Astrocyte of the cerebellum (primary cell): ENCODE results near the gene CRYBA4.

Experiments
- DNase-seq: peaks from one replicate; pipeline ENCODE4 v3.0.0-alpha.2; 2011; ENCODE audit warnings: low read depth
- H3K4me3 ChIP-seq: 2 replicates; pipeline ENCODE4 v1.5.1; 2011; ENCODE audit warnings: mild to moderate bottlenecking, low read depth, low read length, moderate library complexity
- in situ Hi-C: cut with HindIII; loops from 2 replicates; pipeline ENCODE4 v1.10.0; 2017; ENCODE audit warnings: low sequenced_read_pairs
- TF ChIP-seq, protein P1 (sequence below): IDR thresholded peaks from 2 replicates; pipeline ENCODE4 v1.5.1; 2012; ENCODE audit warnings: low read length, low read depth, moderate library complexity, mild to moderate bottlenecking; ENCODE audit errors: missing control alignments

CRYBA4 gene

DNA sequence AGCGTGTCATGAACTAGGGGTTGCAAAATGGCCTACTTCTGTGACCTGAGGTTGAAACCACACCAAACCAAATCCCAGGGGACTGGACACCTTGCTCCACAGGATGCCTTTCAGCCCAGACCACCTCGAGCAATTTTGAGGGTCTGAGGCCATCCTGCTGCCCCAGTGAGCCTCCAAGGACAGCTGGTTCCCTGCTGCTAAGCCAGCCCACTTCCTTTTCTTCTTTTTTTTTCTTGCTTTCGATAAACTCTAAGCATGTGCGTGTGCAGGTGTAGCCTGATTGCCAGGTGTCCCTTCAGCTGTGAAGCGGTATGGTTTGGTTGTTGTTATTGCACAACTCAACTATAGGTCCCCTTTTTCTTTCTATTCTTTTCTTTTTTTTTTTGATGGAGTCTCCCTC is 6.6 kb upstream of the CRYBA4 start:
- no peak for DNase-seq
- TF ChIP-seq, protein P1, sequence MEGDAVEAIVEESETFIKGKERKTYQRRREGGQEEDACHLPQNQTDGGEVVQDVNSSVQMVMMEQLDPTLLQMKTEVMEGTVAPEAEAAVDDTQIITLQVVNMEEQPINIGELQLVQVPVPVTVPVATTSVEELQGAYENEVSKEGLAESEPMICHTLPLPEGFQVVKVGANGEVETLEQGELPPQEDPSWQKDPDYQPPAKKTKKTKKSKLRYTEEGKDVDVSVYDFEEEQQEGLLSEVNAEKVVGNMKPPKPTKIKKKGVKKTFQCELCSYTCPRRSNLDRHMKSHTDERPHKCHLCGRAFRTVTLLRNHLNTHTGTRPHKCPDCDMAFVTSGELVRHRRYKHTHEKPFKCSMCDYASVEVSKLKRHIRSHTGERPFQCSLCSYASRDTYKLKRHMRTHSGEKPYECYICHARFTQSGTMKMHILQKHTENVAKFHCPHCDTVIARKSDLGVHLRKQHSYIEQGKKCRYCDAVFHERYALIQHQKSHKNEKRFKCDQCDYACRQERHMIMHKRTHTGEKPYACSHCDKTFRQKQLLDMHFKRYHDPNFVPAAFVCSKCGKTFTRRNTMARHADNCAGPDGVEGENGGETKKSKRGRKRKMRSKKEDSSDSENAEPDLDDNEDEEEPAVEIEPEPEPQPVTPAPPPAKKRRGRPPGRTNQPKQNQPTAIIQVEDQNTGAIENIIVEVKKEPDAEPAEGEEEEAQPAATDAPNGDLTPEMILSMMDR = no peak
- H3K4me3 ChIP-seq = no peak overlapping the region
- in situ Hi-C loops = no loop called here

DNA sequence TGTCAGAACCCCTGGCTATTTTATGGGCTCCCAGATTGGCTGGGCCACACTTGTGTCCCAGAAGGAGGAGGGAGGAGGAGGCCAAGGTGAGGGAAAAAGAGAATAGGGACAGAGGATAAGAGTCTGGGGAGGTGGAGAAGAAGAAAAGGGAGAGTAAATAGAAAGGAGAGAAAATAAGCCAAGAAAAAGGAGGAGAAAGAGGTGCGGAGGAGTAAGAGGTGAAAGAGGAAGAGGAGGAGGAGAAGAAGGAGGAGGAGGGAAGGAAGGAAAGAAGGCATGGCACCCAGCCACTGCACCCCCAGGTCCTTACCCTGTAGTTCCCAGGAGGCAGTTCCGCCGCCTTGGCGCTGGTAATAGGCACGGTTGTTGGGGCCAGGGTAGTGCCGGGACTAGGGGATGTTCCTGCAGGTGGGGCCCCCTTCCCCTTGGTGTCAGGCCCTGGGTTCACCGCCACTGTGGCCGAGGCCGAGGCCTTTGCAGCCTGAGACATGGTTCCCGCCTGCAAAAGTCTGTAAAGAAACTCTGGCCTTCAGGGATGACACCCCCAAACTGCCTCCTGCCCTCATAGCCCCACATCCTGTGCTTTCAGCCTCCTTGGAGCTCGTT is 5.8 kb upstream of the CRYBA4 start:
- H3K4me3 ChIP-seq = no peak overlapping the region
- in situ Hi-C loops = no loop called here
- TF ChIP-seq, protein P1 = no peak
- DNase-seq = no peak

- in situ Hi-C loops = no loop called here
- TF ChIP-seq, protein P1 = no peak
- H3K4me3 ChIP-seq = no peak overlapping the region
- no peak for DNase-seq
Observed at GRCh38 chr22:26616650-26617049, 5.1 kb upstream of the CRYBA4 start.

DNA sequence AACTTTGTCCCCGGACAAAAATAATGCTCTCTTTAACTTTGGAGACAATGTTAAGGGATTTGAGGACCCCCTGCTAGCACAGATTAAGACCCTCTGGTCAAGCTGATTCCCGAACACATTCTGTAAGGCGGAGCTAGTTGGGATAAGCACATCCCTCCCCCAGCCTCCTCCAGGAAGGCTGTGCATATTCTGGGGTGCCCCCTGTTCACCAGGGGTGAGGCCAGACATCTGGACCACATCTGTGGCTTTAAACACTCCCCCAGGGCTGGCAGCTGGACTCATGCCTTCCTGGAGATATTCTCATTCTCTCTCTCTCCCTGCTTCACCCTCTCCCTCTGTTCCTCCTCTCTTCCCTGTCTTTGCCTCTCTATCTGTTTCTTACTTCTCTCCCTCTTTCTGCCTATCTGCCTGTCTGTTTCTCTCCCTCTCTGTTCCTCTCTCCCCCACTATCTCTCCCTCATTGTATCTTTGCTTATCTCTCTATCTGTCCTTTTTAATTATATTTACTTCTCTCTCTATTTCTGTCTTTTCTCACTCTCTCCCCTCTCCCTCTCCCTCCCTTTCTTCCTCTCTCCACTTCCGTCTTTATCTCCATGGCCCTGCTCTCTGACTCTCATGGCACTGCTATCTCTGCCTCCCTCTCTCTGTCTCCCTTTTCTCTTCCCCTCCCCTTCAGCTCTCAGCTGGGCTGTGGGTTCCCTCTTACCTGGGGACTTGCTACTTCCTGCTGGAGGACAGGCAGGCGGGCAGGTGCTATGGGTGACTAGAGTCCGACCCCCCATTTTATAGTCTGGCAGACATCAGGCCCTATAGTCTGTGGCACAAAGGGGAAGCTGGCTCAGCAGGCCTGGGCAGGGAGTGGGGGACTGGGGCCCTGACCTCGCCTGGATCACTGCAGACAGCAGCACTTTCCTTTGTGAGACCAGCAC is 4.2 kb upstream of the CRYBA4 start, which contains the start of gene CRYBB1:
TSS of gene CRYBB1 (minus strand) at position 757 of the 929 bp plus-strand sequence. CDS start 1,708 bp downstream, outside the sequence.
- TF ChIP-seq, protein P1 = no peak
- DNase-seq = no peak
- H3K4me3 ChIP-seq = no peak within 1 kb of the TSS
- in situ Hi-C loops = no loop called here

- TF ChIP-seq, protein P1 = no peak
- in situ Hi-C loops = no loop called here
- DNase-seq = no peak
- no peak overlapping the region for H3K4me3 ChIP-seq
Observed at GRCh38 chr22:26618455-26618854, 3.3 kb upstream of the CRYBA4 start.

GRCh38 chr22:26619510-26619909 is 2.3 kb upstream of the CRYBA4 start:
- no peak overlapping the region for H3K4me3 ChIP-seq
- in situ Hi-C loops = no loop called here
- no peak for DNase-seq
- TF ChIP-seq, protein P1 = no peak
